LNCaP clone FGC (cell line): Measurements from ENCODE around the gene TNFRSF19.

Source experiments
- DNase-seq: peaks from one replicate; pipeline ENCODE4 v3.0.0-alpha.2; 2011; ENCODE audit warnings: low read depth
- H3K4me3 ChIP-seq: 2 replicates; pipeline ENCODE4 v1.5.1; 2011; ENCODE audit warnings: mild to moderate bottlenecking, low read depth, low read length, control low read depth
- CTCF ChIP-seq: IDR thresholded peaks from 2 replicates; pipeline ENCODE4 v1.5.1; 2012; ENCODE audit warnings: mild to moderate bottlenecking; ENCODE audit not compliant: control insufficient read depth, insufficient read depth; ENCODE audit errors: extremely low read depth

TNFRSF19 gene

DNA sequence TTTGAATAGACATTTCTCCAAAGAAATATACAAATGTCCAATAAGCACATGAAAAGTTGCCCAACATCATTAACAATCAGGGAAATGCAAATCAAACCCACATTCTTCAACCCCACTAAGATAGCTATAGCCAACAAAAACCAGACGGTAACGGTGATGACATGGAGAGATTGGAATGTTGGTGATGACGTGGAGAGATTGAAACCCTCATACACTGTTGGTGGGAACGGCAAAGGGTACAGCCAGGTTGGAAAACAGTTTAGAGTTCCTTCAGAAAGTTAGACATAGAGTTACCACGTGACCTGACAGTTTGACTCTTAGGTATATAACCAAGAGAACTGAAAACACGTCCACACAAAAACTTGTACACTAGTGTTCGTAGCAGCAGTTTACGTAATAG is 48.1 kb downstream of the TNFRSF19 start:
- no peak overlapping the region for H3K4me3 ChIP-seq
- no peak for DNase-seq
- TF ChIP-seq CTCF, result no peak

- no peak for TF ChIP-seq CTCF
- DNase-seq, result no peak
- no peak overlapping the region for H3K4me3 ChIP-seq
Observed at GRCh38 chr13:23619068-23619855, 49.0 kb downstream of the TNFRSF19 start.

- no peak for DNase-seq
- no peak for TF ChIP-seq CTCF
- H3K4me3 ChIP-seq, result no peak overlapping the region
Observed at GRCh38 chr13:23620211-23620610, 50.0 kb downstream of the TNFRSF19 start.

DNA sequence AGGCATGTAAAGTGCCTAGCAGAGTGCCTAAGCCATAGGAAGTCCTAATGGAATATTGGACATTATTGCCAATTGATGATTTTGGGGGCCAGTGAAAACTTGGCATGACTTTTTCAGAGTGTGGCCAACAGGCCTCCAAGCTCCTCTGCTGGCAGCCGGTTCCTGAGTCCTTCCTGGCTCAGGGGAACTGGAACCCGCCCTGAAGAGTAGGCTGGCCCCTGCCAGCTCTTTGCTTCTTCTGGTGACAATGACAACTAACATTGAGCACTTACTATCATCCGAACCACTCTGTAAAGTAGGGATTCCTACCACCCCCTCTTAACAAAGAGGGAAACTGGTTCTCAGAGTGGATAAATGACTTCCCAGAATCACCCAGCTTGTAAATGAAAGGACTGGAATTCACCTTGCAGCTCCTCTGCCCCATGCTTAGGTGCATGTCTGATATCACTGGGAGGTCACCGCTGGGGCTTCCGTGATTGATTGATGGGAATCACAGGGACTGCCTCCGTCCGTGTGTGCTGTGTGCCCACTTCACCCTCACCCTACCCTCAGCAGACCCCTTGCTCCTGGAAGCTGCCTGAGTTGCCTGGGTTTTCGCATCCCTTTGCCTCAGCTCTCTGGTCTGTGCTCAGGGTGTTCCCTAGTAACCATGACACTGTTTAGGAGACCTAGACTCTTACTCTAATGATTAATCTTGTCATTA is 50.6 kb downstream of the TNFRSF19 start:
- H3K4me3 ChIP-seq, result no peak overlapping the region
- no peak for TF ChIP-seq CTCF
- DNase-seq, result no peak

DNA sequence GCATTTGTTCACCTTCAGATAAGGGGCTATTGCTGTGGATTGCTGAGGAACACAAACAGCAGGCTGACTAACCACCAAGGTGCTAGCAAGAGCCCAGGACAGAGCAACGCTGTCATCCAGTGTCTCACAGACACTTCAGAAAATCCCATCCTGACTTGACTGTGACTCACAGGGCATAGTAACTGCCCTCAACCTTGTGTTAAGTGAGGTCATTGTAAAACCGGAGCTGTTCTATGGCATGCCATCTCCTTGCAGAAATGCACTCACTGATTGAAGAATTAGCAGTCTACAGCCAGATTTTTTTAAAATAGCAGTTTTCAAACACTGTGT is 51.1 kb downstream of the TNFRSF19 start:
- no peak for TF ChIP-seq CTCF
- no peak for DNase-seq
- no peak overlapping the region for H3K4me3 ChIP-seq

DNA sequence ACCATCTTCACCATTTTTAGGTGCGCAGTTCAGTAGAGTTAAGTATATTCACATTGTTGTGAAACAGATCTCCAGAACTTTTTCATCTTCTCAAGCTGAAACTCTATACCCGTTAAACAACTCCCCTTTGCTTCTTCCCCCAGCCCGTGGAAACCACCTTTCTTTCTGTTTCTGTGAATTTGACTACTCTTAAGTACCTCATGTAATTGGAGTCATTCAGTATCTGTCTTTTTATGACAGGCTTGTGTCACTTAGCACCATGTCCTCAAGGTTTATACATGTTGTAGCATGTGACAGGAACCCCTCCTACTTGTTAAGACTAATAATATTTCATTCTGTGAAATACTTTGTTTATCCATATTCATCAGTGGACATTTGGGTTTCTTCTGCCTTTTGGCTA is 52.8 kb downstream of the TNFRSF19 start:
- TF ChIP-seq CTCF, result no peak
- no peak for DNase-seq

More for the DNA sequence above, 52.8 kb downstream of the TNFRSF19 start:
- no peak overlapping the region for H3K4me3 ChIP-seq
